SK-N-MC (cell line): ENCODE results near the gene LRBA.

Experiments used
- EZH2 ChIP-seq: fragments of 200-600 bp; sonication (generic); IDR thresholded peaks from one replicate; pipeline ENCODE4 v1.6.1; 2017; ENCODE audit warnings: antibody characterized with exemption
- POLR2AphosphoS5 ChIP-seq: IDR thresholded peaks from 2 replicates; pipeline ENCODE4 v1.6.1; 2012; ENCODE audit warnings: mild to moderate bottlenecking, low read depth, low read length, borderline replicate concordance

- no peak for TF ChIP-seq POLR2AphosphoS5
- no peak for TF ChIP-seq EZH2
These were observed 16.9 kb upstream of the LRBA start for GRCh38 chr4:151031831-151032605.
